HG03342 (cell line): ENCODE results near the gene CANX.
"Not testable (repeated sequence)": the region's sequence is repeated elsewhere in the genome, so short reads cannot be mapped to it uniquely, and the experiment has no call there.

Source experiments
- ATAC-seq: cut with Tn5 transposase; IDR thresholded peaks from one replicate; pipeline ENCODE4 v1.9.1; 2021; ENCODE audit warnings: mild to moderate bottlenecking, moderate library complexity; ENCODE audit not compliant: unreplicated experiment

The CANX gene, protein sequence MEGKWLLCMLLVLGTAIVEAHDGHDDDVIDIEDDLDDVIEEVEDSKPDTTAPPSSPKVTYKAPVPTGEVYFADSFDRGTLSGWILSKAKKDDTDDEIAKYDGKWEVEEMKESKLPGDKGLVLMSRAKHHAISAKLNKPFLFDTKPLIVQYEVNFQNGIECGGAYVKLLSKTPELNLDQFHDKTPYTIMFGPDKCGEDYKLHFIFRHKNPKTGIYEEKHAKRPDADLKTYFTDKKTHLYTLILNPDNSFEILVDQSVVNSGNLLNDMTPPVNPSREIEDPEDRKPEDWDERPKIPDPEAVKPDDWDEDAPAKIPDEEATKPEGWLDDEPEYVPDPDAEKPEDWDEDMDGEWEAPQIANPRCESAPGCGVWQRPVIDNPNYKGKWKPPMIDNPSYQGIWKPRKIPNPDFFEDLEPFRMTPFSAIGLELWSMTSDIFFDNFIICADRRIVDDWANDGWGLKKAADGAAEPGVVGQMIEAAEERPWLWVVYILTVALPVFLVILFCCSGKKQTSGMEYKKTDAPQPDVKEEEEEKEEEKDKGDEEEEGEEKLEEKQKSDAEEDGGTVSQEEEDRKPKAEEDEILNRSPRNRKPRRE

DNA sequence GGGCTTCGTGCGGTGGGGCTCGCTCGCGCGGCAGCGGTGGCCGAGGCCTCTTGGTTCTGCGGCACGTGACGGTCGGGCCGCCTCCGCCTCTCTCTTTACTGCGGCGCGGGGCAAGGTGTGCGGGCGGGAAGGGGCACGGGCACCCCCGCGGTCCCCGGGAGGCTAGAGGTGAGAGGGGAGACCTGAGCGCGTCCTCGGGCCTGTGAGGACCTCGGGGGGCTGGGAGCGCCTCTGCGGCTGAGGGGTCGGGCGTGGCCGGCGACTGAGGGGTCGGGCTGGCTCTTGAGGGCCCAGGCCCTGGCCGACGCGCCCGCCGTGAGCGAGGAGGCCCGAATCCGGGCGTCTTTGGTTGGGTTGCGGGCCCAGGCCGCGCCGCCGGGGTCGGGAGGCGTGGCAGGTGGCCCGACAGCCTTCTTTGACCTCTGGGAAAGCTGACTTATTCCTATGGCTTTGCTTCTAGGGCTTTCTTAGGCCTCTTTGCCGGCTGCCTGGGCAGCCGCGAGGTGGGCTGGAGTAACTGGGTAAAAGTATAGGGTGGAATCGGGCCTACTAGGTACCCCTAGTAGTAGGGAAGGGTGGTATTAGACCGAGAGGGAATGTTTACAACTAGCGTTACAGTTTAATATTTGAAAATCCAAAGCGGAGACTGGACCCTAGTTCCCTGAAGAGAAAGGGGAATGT is at the start of gene CANX:
Gene CANX (plus strand): TSS at position 33 of the 681 bp plus-strand sequence. CDS start 6,715 bp downstream, outside the sequence.
- no peak for ATAC-seq

DNA sequence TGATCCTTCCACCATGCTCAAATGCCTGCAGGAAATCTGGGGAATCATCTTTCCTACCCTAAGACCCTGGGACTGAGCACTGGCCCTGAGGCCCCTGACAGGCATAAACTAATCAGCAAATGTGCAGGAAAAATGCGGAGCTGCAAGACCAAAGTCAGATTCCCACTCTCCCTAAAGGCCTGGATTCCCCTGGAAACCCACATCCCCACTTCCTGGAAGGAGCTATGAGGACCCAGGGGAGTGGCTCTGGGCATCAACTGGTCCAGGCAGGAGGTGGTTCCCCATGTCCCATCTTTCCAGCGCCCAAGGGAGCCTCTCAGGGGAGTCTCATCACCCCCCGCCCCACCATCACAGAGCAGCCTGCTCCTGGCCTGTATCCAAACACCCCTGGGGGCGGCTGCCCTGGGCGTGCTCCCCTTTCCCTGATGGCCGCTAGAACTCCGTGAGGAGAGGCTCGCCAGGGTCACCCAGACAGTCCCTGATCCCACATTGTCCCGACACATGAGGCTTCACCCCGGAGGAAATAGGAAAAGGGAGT is 49.5 kb upstream of the CANX start:
- not testable (repeated sequence) for ATAC-seq

DNA sequence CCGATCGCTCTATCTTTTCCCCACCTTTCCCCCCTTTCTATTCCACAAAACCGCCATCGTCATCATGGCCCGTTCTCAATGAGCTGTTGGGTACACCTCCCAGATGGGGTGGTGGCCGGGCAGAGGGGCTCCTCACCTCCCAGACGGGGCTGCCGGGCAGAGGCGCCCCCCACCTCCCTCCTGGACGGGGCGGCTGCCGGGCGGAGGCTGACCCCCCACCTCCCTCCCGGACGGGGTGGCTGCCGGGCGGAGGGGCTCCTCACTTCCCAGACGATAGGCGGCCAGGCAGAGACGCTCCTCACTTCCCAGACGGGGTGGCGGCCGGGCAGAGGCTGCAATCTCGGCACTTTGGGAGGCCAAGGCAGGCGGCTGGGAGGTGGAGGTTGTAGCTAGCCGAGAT is 48.5 kb upstream of the CANX start:
- ATAC-seq, result not testable (repeated sequence)

DNA sequence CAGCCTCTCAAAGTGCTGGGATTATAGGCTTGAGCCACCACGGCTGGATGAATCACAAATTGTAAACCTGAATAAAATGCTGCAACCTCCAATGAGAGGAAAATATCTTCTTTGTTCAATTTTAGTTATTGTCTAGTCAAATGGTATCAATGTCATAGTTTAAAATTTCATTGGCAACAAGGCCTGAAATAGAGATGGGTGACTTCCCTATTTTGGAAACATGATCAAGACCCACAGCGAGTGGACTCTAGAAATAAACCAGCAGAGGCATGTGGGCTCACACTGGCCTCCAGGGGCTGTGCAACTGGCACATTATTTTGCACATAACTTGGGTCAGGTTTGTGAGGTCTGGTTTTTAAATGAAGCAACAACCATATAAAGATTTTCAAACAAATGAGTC is 45.6 kb upstream of the CANX start:
- not testable (repeated sequence) for ATAC-seq

DNA sequence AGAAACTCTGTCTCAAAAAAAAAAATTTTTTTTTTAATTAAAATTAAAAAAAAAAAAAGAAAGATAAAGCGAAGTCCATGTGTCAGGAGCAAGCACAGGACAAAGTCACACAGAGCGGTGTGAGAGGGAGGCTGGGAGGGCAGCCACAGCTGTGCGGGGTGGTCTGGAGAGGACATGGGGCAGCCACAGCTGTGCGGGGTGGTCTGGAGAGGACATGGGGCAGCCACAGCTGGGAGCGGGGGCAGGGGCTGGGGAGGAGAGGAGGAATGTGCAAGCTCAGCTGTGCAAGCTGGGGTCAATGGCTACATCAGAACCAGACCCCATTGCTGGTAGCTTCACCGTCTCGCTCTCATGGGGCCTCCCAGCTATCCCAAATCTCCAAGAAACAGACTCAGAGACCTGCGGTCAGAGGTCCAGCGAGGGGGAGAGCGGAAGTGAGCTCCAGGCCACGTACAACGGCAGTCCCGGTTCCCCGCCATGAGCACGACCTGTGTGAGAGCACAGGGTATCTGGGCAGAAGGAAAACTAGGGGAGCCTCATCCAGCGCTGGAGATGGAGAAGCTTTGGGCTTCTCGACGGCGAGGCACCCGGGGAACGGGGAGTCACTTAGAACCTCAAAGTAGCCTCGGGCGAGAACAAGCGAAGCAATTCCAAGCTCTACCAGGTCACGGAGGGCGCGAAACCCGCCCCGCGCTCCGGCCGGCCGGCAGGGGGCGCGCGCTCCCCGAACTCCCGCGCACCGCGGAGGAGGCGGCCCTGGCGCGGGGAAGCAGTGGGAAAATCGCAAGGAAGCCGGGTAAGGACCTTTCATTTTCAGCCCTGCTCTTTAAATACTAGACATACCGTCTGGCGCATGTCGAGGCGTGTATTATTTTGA is 41.2 kb upstream of the CANX start:
- peak; percentile 91 for ATAC-seq

DNA sequence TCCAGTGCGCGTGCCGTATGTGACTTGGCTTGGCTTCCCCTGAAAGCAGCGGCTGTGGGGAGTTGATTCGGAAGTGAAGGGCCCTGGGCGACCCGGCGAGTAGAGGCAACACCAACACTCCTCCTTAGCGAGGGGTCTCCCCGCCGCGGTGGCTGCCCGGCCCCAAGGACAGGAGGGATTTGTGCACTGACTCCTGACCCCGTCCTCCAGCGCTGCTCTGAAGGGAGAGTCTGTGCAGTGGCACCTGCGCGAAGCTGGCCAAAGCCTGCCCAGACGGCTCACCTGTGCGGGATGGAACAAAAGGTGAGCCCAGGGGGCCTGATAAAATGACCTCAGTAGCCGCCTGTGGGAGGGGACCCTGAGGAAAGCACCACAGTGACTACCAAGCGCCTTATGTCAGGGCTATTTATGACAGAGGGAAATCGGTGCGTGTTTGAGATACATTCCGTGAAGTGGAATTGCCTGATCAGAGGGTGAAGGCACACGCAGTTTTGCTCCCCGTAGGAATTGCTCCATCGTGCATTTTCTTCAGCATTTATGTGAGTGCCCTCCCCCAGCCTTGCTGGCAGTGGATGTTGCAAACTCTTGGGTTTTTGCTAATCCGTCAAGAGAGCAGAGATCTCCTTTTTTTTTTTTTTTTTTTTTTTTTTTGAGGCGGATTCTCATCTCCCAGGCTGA is 40.4 kb upstream of the CANX start:
- not testable (repeated sequence) for ATAC-seq

DNA sequence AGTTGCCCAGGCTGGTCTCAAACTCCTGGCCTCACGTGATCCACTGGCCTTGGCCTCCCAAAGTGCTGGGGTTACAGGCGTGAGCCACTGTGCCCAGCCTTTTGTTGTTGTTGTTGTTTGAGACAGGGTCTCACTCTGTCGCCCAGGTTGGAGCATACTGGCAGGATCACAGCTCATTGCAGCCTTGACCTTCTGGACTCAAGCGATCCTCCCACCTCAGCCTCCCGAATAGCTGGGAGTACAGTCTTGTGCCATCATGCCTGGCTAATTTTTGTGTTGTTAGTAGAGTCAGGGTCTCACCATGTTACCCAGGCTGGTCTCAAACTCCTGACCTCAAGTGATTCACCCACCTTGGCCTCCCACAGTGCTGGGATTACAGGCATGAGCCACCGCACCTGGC is 37.1 kb upstream of the CANX start:
- ATAC-seq, result not testable (repeated sequence)

DNA sequence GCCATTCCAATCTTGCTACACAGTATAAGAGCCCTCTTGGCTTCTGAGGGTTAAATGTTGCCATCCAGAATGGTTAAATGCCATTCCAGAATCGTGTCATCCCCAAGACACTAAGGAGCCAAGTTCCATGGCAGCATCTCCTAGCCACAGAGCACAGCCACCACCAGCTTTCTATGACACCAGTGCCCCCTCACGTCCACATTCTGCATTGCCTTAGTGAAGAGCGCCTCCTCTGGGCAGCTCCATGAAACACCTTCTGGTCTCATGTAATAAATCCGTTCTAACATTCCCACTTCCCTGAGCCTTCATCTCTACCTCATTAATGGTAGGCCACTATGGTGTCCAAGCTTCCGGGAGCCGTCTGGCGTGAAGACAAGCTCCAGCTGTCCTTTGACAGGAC is 30.4 kb upstream of the CANX start:
- ATAC-seq, result no peak

DNA sequence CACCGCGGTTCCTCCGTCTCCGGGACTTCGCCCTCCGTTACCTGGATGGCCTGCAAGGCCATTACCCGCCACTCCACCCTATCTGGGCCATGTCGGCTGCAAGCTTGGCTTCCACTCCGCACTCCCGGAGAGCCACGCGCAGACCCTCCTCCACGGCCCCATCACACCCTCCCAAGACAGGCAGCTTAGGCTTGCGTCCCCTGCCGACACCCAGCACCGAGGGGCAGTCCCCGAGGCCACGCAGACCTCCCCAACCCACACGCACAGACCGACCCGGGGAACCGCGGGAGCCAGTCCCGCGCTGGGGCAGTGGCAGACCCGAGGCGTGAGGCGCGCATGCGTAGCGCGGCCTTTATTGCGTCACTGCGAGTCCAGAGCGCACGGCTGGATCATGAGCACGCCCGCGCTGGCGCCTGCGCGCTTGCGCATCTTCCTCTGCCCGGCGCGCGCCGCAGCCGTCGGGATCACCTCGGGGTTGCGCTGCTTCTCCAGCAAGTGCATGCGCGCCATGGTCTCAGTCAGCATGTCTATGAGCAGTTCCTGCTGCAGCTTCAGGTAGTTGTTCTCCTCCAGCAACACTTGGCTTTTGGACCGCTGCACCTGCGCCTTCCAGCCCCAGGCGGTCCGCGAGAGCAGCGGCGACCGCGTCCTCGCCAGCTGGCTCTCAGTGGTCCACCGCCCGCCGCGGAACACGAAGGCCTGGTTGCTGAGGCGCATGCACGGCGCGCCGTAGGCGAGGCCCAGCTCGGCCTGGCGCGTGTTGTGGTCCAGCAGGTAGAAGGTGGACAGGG is 20.3 kb upstream of the CANX start:
- peak; percentile 89 for ATAC-seq

DNA sequence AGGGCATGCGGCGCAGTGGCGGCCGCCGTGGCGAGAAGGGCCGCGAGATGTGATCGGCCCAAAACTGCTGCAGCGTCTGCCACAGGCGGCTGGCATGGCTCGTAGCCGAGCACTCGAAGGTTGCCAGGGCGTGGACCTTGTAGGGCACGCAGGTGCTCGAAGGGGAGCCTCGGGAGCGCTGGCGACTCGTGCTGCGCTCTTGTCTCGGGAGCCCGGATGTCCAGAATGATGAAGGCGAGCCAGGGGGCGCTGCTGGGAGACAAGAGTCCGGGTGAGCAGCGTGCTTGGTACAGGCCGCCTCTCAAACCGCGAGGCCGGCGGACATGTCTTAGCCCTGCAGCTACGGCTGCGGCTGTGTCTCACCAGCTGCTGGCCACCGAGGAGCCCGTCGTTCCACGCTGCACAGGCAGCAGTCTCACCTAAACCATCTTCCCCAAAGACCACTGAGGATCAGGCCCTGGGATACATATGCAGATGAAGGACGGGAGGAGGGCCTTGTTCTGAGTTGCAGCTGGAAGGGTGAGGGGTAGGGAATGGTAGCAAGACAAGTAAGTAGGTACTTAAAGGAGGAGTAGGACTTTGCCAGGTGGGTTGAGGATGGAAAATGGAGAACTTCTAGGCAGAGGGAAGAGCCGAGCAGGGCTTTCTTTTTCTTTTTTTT is 19.6 kb upstream of the CANX start:
- ATAC-seq, result peak; percentile 28

DNA sequence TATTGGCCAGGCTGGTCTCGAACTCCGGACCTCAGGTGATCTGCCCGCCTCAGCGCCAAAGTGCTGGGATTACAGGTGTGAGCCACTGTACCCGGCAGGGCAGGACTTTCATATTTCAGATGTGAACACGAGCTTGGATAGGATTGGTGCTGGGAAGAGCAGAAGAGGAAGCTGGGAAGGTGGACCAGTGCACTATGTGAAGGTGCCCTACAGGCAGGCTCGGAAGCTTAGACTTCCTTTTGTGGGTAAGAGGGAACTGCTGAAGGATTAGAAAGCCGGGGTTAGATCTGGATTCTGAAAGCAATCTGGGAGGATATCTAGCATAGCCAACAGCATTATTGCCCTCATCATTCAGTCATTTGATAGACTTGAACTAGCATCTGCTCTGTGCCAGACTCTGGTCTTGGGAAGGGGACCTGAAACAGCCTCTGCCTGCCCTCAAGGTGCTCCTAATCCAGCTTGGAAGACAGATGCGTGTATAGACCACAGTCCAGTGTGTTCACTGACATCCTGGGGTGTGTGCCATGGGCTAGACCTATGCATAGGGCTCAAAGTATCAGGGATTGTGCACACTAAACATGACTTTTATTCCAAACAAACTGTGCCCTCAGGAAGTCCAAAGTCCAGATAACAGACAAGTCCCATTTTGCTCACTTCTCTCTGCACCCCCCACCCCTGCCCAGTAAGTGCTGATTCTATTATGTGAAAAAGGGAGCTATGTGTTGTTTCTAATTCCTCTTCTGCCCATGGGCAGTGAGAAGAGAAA is 18.6 kb upstream of the CANX start:
- no peak for ATAC-seq

DNA sequence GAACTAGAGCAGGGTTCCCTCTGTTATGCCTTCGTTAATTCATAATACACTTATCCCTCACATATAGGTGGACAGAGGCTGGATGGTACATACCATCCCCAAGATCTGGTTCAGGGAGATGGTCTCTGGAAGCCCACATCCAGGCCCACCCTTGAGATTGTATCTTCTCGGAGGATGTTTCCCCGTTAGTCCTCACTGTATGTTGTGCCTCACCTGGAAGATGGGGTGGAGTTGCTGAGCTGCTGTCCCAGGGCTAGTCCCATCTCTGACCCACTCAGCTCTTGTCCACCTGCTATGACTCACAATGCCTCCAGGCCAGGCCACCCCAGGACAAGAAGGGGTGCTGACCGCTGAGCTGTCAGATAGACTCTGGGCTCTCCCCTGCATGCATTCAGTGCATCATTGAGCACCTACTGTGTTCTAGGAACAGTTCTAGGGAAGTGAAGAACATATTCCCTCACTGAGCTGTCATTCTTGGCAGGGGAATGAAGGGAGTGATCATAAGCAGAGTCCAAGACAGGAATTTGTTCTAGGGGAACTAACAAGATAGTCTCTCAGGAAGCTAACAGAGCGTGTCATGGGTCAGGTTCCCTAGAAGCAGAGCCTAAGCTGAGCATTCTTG is 17.9 kb upstream of the CANX start, which contains the start of gene CBY3:
Gene CBY3 (minus strand): TSS at position 255 of the 622 bp plus-strand sequence. CDS start 116 bp downstream, at position 139.
- no peak for ATAC-seq

DNA sequence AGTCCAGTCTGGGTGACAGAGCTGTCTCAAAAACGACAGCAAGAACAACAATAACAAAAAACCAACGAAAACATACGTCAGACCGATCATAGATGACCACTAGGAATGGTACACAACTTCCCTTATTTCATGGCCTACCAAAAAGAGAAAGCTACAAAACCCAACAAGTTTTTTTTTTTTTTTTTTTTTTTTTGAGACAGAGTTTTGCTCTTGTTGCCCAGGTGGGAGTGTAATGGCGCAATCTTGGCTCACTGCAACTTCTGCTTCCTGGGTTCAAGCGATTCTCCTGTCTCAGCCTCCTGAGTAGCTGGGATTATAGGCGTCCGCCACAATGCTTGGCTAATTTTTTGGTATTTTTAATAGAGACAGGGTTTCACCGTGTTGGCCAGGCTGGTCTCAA is 9.6 kb upstream of the CANX start:
- ATAC-seq, result not testable (repeated sequence)

DNA sequence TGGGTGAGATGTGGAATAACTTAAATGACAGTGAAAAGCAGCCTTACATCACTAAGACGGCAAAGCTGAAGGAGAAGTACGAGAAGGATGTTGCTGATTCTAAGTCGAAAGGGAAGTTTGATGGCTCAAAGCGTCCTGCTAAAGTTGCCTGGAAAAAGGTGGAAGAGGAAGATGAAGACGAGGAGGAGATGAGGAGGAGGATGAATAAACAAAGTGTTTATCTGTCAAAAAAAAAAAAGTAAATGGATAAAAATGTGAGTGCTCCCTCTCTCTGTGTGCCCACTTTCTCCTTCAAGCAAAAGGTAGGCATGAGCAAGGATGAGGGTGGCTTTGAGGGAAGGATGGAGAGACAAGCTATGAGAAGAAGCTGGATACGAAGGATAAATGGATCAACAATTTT is 4.2 kb upstream of the CANX start:
- no peak for ATAC-seq

DNA sequence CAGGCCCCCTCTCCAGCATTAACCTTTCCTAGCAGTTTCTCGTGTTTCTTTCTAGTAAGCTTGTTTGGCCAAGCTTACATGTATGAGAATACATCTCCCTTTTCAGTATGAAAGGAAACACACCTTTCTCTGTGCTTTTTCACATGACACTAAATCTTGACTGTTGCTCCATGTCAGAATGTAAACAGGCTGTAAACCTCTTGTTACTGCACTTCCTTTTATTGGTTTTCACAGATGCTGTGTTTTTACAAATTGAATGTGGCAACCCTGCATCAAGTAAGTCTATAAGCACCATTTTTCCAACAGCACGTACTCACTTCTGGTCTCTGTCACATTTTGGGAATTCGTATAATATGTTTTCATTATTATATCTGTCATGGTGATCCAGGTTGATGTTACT is 2.2 kb upstream of the CANX start:
- ATAC-seq, result no peak

DNA sequence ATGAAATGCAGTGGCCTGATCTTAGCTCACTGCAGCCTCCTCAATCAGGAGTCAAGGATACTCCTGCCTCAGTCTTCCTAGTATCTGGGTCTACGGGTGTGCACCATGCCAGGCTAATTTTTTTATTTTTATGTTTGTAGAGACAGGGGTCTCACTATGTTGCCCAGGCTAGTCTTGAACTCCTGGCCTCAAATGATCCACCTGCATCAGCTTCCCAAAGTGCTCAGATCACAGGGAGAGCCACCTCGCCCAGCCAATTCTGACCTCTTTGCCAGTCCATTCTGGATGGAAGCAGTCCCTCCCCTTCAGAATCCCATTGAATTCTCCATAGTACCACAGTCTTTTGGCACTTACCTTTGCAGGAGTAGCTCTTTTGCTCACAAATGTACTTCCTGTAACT is 1.7 kb upstream of the CANX start:
- no peak for ATAC-seq

DNA sequence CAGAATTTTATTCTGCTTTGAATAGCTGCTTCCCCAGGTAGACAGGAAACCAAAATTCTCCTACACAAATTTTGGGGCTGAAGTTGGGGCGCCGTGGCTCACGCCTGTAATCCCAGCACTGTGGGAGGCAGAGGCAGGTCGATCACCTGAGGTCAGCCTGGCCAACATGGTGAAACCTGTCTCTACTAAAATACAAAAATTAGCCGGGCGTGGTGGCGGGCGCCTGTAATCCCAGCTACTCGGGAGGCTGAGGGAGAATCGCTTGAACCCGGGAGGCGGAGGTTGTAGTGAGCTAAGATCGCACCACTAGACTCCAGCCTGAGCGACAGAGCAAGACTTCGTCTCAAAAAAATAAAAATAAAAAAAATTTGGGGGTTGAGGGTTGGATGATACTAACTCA is 1.2 kb upstream of the CANX start:
- not testable (repeated sequence) for ATAC-seq
